Natural killer cell (primary cell): ENCODE data around the gene CRYZL1. TPM values are rescaled to one million over a fixed set of nuclear protein-coding genes. Genes with fewer than 3 reads are reported as not detected.
"Not testable (repeated sequence)": the region's sequence is repeated elsewhere in the genome, so short reads cannot be mapped to it uniquely, and the experiment has no call there.

Experiments
- ATAC-seq, 3 donors: fragments of 150-1000 bp in 2 of 3; fragments of 200-7000 bp in 1 of 3; cut with Tn5 transposase; 1 replicate in 1 of 3; 2 replicates in 2 of 3; pipeline ENCODE4 v1.10.0; 2021; ENCODE audit warnings: mild to moderate bottlenecking in 2 of 3, moderate library complexity in 2 of 3
- DNase-seq, 2 donors: peaks; one replicate each; pipeline versions ENCODE4 v3.0.0 to v3.0.0-alpha.2; 2013 to 2021; ENCODE audit warnings: mixed read lengths in 1 of 2
- H3K27ac ChIP-seq: one replicate; pipeline ENCODE4 v1.5.1; 2013; ENCODE audit warnings: mild to moderate bottlenecking, low read length
- H3K27me3 ChIP-seq: one replicate; pipeline ENCODE4 v1.6.1; 2013; ENCODE audit warnings: low read length; ENCODE audit not compliant: control insufficient read depth, insufficient read depth
- H3K36me3 ChIP-seq: one replicate; pipeline ENCODE4 v1.6.1; 2013; ENCODE audit warnings: low read length; ENCODE audit not compliant: control insufficient read depth, insufficient read depth
- H3K4me1 ChIP-seq: one replicate; pipeline ENCODE4 v1.6.1; 2013; ENCODE audit warnings: low read length; ENCODE audit not compliant: control insufficient read depth, insufficient read depth
- H3K4me3 ChIP-seq: one replicate; pipeline ENCODE4 v1.5.1; 2013; ENCODE audit warnings: low read length
- H3K9me3 ChIP-seq: one replicate; pipeline ENCODE4 v1.6.1; 2013; ENCODE audit warnings: low read length; ENCODE audit not compliant: control insufficient read depth, insufficient read depth
- H3K27ac Mint-ChIP-seq, 2 donors: one replicate each; pipeline ENCODE4 v1.8.0; 2022; ENCODE audit warnings: mild to moderate bottlenecking in 2 of 2, mixed read lengths in 2 of 2, moderate library complexity in 1 of 2
- H3K27me3 Mint-ChIP-seq, 2 donors: one replicate each; pipeline ENCODE4 v1.8.0; 2022; ENCODE audit warnings: low read depth in 2 of 2, mixed read lengths in 2 of 2
- H3K36me3 Mint-ChIP-seq: one replicate; pipeline ENCODE4 v1.8.0; 2022; ENCODE audit warnings: mixed read lengths
- H3K4me1 Mint-ChIP-seq, 2 donors: one replicate each; pipeline ENCODE4 v1.8.0; 2022; ENCODE audit warnings: mixed read lengths in 2 of 2
- H3K4me3 Mint-ChIP-seq: one replicate; pipeline ENCODE4 v1.8.0; 2022; ENCODE audit warnings: mild to moderate bottlenecking, moderate library complexity, mixed read lengths
- H3K9me3 Mint-ChIP-seq, 2 donors: one replicate each; pipeline ENCODE4 v1.8.0; 2022; ENCODE audit warnings: mixed read lengths in 2 of 2
- CTCF ChIP-seq: fragments of 200-600 bp; IDR thresholded peaks from one replicate; pipeline ENCODE4 v1.8.0; 2022; ENCODE audit warnings: antibody characterized with exemption
- WGBS: methylation state at CpG from one replicate; pipeline ENCODE4 v1.1.7; 2013; ENCODE audit warnings: missing lambda C conversion rate; ENCODE audit not compliant: insufficient coverage; 5-methylcytosine and 5-hydroxymethylcytosine counted together
- intact Hi-C: fragments of 100-400 bp; cut with micrococcal nuclease; formaldehyde crosslinking; loops from one replicate; pipeline ENCODE4 v1.14.2; 2022
- total RNA-seq, 4 donors: library from RNA; stranded (reverse); fragments of 120-200 nt in 1 of 4; gene quantifications; one replicate each; pipeline versions ENCODE4 v1.2.3 to v1.2.4, GENCODE V29; 2013 to 2022

Gene CRYZL1
- total RNA-seq, 3 donors from 2014 or later (not counting 1 experiment from before 2014, with no cell fraction given) = 25.8 to 32.8 (median 30.0) TPM

- peaks cover 27% of the 10 kb centered on the region for H3K36me3 ChIP-seq
- Mint-ChIP-seq H3K4me3 (no peak overlapping the region), H3K27me3 (no peaks in the 10 kb centered on the region), H3K27ac (no peak overlapping the region), H3K4me1 (no peaks in the 10 kb centered on the region), H3K9me3 (no peaks in the 10 kb centered on the region), H3K36me3 (no peaks in the 10 kb centered on the region)
- H3K4me1 ChIP-seq = no peaks in the 10 kb centered on the region
- intact Hi-C loops = no loop called here
- no peak overlapping the region for H3K27ac ChIP-seq
- no peak overlapping the region for H3K4me3 ChIP-seq
- DNase-seq = no peak
- no peak for TF ChIP-seq CTCF
- no peaks in the 10 kb centered on the region for H3K9me3 ChIP-seq
- no peak for ATAC-seq
- no peaks in the 10 kb centered on the region for H3K27me3 ChIP-seq
Observed at GRCh38 chr21:33622253-33622652, 19.3 kb downstream of the CRYZL1 start.

- intact Hi-C loops = no loop called here
- DNase-seq (no peak), ATAC-seq (no peak)
- no peaks in the 10 kb centered on the region for H3K4me1 ChIP-seq
- H3K9me3 Mint-ChIP-seq = no peaks in the 10 kb centered on the region
- H3K36me3 Mint-ChIP-seq = no peaks in the 10 kb centered on the region
- no peak overlapping the region for H3K4me3 ChIP-seq
- no peak for TF ChIP-seq CTCF
- 89% methylated on average over 2 of the region's 4 CpGs for WGBS
- no peaks in the 10 kb centered on the region for H3K4me1 Mint-ChIP-seq
- no peaks in the 10 kb centered on the region for H3K9me3 ChIP-seq
- H3K27ac Mint-ChIP-seq = no peak overlapping the region
- peaks cover 24% of the 10 kb centered on the region for H3K36me3 ChIP-seq
- H3K4me3 Mint-ChIP-seq = no peak overlapping the region
- H3K27me3 Mint-ChIP-seq = no peaks in the 10 kb centered on the region
- no peaks in the 10 kb centered on the region for H3K27me3 ChIP-seq
- H3K27ac ChIP-seq = no peak overlapping the region
Observed at GRCh38 chr21:33619726-33620125, 21.8 kb downstream of the CRYZL1 start.

- Histone ChIP-seq H3K27me3 (no peaks in the 10 kb centered on the region), H3K36me3 (peaks cover 22% of the 10 kb centered on the region), H3K4me3 (no peak overlapping the region), H3K27ac (no peak overlapping the region), H3K9me3 (no peaks in the 10 kb centered on the region), H3K4me1 (no peaks in the 10 kb centered on the region)
- TF ChIP-seq CTCF = no peak
- H3K27me3 Mint-ChIP-seq = no peaks in the 10 kb centered on the region
- ATAC-seq = no peak
- H3K4me1 Mint-ChIP-seq = no peaks in the 10 kb centered on the region
- H3K9me3 Mint-ChIP-seq = no peaks in the 10 kb centered on the region
- intact Hi-C loops = no loop called here
- DNase-seq = no peak
- no peak overlapping the region for H3K4me3 Mint-ChIP-seq
- no peak overlapping the region for H3K27ac Mint-ChIP-seq
- no peaks in the 10 kb centered on the region for H3K36me3 Mint-ChIP-seq
- 100% methylated on average over 2 of the region's 2 CpGs for WGBS
Observed at GRCh38 chr21:33618407-33618806, 23.1 kb downstream of the CRYZL1 start.

GRCh38 chr21:33617565-33617964 lies 24.0 kb downstream of the CRYZL1 start:
- peaks cover 24% of the 10 kb centered on the region for H3K36me3 ChIP-seq
- H3K4me3 Mint-ChIP-seq, H3K27me3 ChIP-seq, H3K4me1 Mint-ChIP-seq, ATAC-seq, H3K4me1 ChIP-seq, H3K27me3 Mint-ChIP-seq, H3K4me3 ChIP-seq, H3K9me3 Mint-ChIP-seq, H3K27ac ChIP-seq, H3K36me3 Mint-ChIP-seq, H3K9me3 ChIP-seq, H3K27ac Mint-ChIP-seq, intact Hi-C loops, DNase-seq: not testable (repeated sequence)
- 94% methylated on average over 10 of the region's 11 CpGs for WGBS
